ENCODE data around the gene METTL4. TPM values are rescaled to one million over a fixed set of nuclear protein-coding genes. Genes with fewer than 3 reads are reported as not detected.

Gene METTL4
- total and polyA plus RNA-seq, 2 of the 8 experiments (the other 6 are each of a cell fraction or from before 2014, with no cell fraction given): 8.5 to 11.5 TPM

DNA sequence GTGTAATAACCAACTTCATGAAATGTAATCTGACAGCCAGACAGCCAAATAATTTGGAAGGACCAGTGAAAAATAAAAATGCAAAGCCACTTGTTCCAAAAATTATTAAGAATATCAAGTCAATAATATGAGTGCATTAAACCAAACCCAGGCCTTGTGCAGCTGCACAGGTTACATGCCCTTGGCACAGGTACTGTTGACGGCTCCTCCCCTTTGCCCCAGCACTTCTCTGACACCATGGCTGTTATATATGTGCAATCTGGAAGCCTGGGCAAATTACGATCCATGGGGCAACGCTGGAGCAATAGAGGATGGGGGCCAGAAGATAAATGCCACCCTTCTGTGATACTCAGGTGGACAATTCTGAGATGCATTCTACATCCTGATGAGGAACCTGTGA lies 68.9 kb downstream of the METTL4 start:
- no peak overlapping the region for H3K4ac ChIP-seq (replicated peaks; ENCODE audit: insufficient read length, low read depth, low read length)
- H3K4me2 ChIP-seq (ENCODE audit: insufficient read depth in 1 of 2, low read depth in 2 of 2, low read length in 2 of 2): no peak overlapping the region
- no peak overlapping the region for H3K4me3 ChIP-seq (ENCODE audit: extremely low read depth in 1 of 4, insufficient read depth in 2 of 4, low read depth in 3 of 4, low read length in 4 of 4)
- no peak overlapping the region for H4K91ac ChIP-seq (replicated peaks; ENCODE audit: insufficient read length, low read length)
- H2BK20ac ChIP-seq (ENCODE audit: low read length): no peak overlapping the region
- ChIA-PET POLR2A (ENCODE audit: partially characterized antibody) (interaction anchor here (0.6 kb wide), 1 partner anchor 35 kb away, joined by 3 read pairs; no protein-coding TSS in a partner anchor), CTCF (ENCODE audit: partially characterized antibody) (no interaction called here)
- H4K8ac ChIP-seq (ENCODE audit: extremely low read depth, insufficient read depth, low read length): no peak overlapping the region
- FAIRE-seq: no peak
- H3K23ac ChIP-seq (ENCODE audit: insufficient read length): no peak overlapping the region
- WGBS, 2 experiments (ENCODE audit: extremely low coverage in 1 of 2, insufficient coverage in 1 of 2, insufficient read length in 1 of 2, insufficient replicate concordance in 2 of 2, low coverage in 1 of 2, low lambda C conversion rate in 2 of 2, missing lambda C conversion rate in 1 of 2): 48% methylated on average over 3 of the region's 3 CpGs; no CpG with 5 or more reads in 1 of the 2 experiments
- no peaks in the 10 kb centered on the region for H3K23me2 ChIP-seq (ENCODE audit: low read depth, low read length)
- H4K20me1 ChIP-seq (replicated peaks in 1 of 2; ENCODE audit: control insufficient read depth in 1 of 2, insufficient read depth in 2 of 2, low read length in 2 of 2): no peaks in the 10 kb centered on the region
- no peaks in the 10 kb centered on the region for H3K27me3 ChIP-seq (replicated peaks in 1 of 4; ENCODE audit: control insufficient read depth in 3 of 4, extremely low read depth in 1 of 4, insufficient read depth in 3 of 4, low read length in 3 of 4)
- H3K36me3 ChIP-seq (ENCODE audit: control insufficient read depth in 2 of 4, insufficient read depth in 4 of 4, low read length in 3 of 4): no peaks in the 10 kb centered on the region
- H2BK12ac ChIP-seq (ENCODE audit: low read depth, low read length): no peak overlapping the region
- no peak overlapping the region for H4K5ac ChIP-seq (ENCODE audit: insufficient read length, low read depth, low read length)
- no peak overlapping the region for H3K56ac ChIP-seq (replicated peaks; ENCODE audit: insufficient read length, low read depth, low read length)
- H2BK5ac ChIP-seq (ENCODE audit: low read depth, low read length): no peak overlapping the region
- H3K9me3 ChIP-seq (ENCODE audit: insufficient read depth in 2 of 2, low read depth in 1 of 2, low read length in 1 of 2): no peaks in the 10 kb centered on the region
- no peak overlapping the region for H3K14ac ChIP-seq (ENCODE audit: insufficient read length)
- no peak overlapping the region for H3K18ac ChIP-seq (ENCODE audit: extremely low read depth, low read length)
- H2BK120ac ChIP-seq (replicated peaks; ENCODE audit: low read depth, low read length): no peak overlapping the region
- H2AFZ ChIP-seq (ENCODE audit: low read length): no peak overlapping the region
- TF ChIP-seq, protein P1, sequence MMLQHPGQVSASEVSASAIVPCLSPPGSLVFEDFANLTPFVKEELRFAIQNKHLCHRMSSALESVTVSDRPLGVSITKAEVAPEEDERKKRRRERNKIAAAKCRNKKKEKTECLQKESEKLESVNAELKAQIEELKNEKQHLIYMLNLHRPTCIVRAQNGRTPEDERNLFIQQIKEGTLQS (IDR thresholded peaks at IDR 0.05; ENCODE audit: insufficient read depth, low read depth, low read length): no peak
- TF ChIP-seq PHF8 (conservative IDR thresholded peaks at IDR 0.05; ENCODE audit: low read depth, low read length): no peak
- no peak for TF ChIP-seq ZNF274 (IDR thresholded peaks at IDR 0.05; ENCODE audit: borderline replicate concordance, extremely low read depth, low read length)
- no peak for TF ChIP-seq CBX8 (IDR thresholded peaks at IDR 0.05; ENCODE audit: borderline replicate concordance, low read depth, low read length)
- TF ChIP-seq RBBP5 (IDR thresholded peaks at IDR 0.05; ENCODE audit: borderline replicate concordance, low read depth, low read length): no peak
- no peak for TF ChIP-seq KDM1A (IDR thresholded peaks at IDR 0.05; ENCODE audit: borderline replicate concordance, low read length)
- H2AK5ac ChIP-seq (ENCODE audit: low read depth, low read length): no peak overlapping the region
- no peaks in the 10 kb centered on the region for H3K79me1 ChIP-seq (ENCODE audit: low read depth, low read length)
- H3K27ac ChIP-seq (ENCODE audit: low read depth, low read length): no peak overlapping the region
- H3K9ac ChIP-seq (replicated peaks in 1 of 4; ENCODE audit: extremely low read depth in 1 of 4, low read depth in 3 of 4, low read length in 3 of 4): no peak overlapping the region
- H3K4me1 ChIP-seq (replicated peaks in 1 of 4; ENCODE audit: control insufficient read depth in 3 of 4, insufficient read depth in 4 of 4, low read length in 3 of 4): no peaks in the 10 kb centered on the region
- H3K79me2 ChIP-seq (ENCODE audit: control insufficient read depth in 1 of 2, insufficient read depth in 2 of 2, low read length in 2 of 2): no peaks in the 10 kb centered on the region
- DNase-seq (ENCODE audit: low read depth in 1 of 2, low spot score in 2 of 2): no peak
- no peak overlapping the region for H2BK15ac ChIP-seq (ENCODE audit: low read length)

All from H1 (cell line).